HG03442 (cell line): Measurements from ENCODE around the gene ZNF653.

ENCODE experiments used
- ATAC-seq: cut with Tn5 transposase; IDR thresholded peaks from one replicate; pipeline ENCODE4 v1.9.1; 2021; ENCODE audit warnings: mild to moderate bottlenecking, moderate library complexity; ENCODE audit not compliant: unreplicated experiment

Gene ZNF653

DNA sequence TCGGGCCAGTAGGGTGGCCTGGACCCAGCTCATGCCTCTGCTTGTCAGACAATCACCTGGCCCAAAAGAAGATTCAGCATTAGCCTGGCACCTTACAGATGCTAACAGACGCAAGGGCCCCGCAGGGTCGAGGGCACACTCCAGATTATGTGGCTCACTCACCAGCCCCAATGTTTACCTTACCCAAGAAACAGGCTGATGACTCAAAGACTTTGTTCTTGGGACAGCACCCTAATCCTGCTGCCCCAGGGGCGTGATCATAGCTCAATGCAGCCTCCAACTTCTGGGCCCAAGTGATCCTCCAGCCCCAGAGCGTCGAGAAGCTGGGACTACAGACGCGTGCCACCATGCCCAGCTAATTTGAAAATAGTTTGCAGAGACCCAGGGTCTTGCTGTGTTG, 13.5 kb upstream of the ZNF653 start:
- ATAC-seq: no peak

DNA sequence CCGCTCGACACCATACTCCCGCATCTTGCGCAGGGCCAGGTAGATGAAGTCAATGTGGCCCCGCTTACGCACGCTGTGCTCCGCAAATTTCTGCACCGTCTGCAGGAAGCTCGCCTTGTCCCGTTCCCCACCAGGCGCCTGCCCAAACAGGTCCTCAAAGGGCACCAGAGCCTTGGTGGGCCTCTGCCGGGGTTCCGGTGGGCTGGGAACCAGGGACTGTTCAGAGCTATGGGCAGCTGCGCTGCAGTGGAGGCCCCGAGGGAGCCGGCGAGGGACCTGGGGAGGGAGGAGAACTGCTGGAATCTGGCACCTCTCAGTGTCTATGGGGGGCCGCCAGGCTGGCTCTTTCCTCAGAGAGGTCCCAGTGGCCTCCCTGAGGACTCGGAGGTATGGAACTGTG, 8.3 kb upstream of the ZNF653 start:
- ATAC-seq: no peak

DNA sequence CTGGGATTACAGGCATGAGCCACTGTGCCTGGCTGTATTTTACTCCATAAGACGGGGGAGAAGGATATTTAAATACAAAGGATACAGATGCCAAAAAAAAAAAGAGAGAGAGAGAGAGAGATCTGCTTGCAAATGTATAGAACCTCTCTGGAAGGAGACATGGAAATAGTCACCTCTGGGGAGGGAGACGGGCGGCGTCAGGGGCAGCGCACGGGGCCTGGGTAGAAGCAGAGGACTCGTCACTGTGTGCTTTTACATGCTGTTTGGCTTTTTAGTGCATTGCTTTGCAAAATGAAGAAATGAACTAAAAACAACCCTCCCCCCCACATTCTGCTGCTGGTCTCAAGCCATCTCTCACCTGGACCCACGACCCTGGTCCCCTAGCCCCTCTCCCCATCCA, 4.8 kb upstream of the ZNF653 start:
- no peak for ATAC-seq

DNA sequence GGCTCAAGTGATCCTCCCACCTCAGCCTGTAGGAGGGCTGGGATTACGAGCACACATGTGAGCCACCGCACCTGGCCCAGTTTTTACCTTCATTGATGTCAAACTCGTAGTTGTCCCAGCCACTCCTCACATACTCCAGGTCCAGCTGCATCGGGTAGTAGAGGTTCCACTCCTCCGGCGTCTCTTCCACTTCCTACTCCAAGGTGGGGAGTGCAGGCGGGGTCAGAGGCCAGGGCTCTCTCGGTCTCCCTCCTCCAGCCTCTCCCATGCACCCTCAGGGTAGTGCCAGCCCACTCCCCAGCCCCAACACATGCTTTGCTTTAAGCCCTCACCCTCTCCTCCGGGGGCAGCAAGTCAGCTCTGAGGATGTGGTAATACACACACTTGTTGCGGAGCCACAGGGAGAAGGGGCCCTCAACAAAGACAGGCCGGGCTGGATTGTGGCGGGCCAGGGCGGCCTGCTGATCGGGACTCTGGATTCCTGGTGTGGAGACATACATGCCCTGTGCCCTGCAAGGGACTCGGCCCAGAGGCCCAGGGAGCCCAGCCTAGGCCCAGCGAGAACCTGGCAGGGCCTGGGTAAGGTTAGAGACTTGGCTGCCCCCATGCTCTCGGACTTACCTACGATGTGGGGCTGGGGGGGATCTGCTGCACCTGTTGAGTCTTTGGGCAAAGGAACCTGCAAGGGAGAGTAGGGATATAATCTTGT, 1.9 kb upstream of the ZNF653 start:
- no peak for ATAC-seq

DNA sequence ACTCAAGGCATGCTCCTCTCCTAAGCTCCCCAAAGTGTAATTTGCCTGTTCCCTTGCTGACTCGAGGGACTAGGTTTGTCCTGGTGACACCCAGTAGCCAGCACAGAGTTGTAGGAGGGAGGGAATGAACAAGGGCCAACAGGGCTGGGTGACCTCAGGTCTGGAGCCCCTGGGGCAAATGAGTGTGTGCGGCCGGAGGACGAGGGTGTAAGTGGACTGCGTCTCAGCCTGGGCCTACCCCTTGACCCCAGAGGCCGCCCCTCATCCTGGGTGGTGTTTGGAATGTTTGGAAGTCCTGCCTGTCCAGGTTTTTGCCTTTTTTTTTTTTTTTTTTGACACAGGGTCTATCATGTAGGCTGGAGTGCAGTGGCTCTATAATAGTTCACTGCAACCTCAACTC, 1.3 kb upstream of the ZNF653 start:
- ATAC-seq: no peak

DNA sequence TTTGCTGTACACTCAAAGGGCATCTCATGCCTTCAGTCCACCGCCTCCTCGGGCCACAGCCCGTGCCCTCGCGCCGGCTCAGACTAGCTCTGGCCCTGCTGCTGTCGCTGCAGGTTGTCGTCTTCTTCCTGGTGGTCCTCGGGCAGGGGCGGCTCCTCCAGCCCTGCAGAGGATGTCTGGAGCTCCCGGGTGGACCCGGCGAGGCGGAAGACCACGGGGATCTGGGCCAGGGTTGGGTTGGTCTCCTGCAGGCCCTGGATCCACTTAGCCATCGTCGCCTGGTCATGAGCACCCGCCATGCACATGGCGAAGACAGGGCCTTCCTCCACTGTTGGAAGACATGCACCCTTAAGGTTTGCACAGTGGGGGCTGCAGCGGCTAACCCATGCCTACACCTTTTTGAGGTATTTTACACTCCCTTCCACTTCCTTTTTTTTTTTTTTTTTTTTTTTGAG, 489 bp upstream of the ZNF653 start:
- peak; percentile 25 for ATAC-seq

DNA sequence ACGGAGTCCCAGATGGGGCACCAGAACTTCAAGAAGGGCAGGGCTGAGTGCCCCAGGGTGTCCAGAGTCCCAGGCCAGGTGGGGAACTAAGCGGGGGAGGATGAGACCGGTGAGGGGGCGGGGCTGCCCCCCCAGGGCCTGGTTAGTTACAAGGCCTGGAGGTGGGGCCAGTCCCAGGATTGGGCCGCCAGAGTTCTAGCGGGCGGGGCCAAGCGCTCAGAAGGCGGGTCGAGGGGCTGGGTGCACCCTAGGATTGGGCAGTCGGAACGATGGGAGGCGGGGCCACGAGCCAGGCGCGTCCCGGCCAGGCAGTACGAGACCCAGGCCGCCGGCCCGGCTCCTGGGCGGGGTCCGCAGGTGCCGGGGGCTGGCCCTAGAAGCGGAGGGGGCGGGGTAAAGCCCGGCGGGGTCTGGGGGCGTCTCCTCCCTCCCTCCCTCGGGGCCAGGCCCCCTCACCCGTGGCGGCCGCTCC, 571 bp downstream of the ZNF653 start:
- ATAC-seq: peak; percentile 84

DNA sequence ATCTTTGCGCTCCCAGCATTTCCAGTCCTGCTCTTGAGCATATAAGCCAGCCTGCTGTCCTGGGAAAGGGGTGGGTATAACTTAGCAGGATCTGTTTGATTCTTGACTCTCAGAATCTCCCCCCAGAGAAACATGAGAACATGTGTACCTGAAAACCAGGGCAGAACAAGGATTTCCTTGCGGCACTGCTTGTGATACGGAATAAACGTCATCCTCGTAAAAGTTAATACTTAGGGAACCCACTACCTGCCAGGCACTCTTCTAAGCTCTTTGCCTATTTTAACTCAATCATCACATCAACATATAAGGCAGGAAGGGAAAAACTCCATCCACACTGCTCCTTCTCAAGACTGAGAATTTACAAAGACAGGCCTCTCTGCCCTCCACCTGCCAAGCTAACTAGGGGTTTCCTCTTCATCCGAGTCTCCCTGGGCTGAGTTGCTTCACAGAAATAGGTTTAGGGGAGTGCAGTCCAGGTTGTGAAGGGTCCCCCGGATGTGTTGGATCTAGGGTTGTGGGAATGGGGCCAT, 1.1 kb downstream of the ZNF653 start:
- ATAC-seq: no peak

DNA sequence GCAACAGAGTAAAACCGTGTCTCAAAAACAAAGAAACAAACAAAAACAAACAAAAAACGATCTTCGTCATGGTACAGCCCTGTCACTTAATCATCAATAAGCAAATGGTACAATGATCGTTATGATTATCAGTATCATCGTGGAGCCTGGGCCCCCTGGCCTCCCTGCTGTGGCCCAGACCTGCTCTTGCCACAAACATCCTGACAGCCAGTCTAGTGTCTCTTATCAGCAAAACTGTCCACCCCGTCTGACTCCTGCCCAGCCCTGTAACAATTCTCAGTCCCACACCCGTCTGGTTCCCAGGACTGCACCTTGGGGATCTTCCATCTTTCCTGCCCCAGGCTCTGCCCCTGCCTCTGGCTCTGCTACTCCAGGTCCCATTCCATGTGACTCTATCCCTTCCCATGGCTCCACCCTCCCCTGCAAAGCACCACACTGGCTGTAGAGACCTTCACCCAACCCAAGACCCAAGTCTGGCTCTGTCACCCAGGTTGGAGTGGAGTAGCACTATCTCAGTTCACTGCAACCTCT, 5.7 kb downstream of the ZNF653 start:
- ATAC-seq: no peak

DNA sequence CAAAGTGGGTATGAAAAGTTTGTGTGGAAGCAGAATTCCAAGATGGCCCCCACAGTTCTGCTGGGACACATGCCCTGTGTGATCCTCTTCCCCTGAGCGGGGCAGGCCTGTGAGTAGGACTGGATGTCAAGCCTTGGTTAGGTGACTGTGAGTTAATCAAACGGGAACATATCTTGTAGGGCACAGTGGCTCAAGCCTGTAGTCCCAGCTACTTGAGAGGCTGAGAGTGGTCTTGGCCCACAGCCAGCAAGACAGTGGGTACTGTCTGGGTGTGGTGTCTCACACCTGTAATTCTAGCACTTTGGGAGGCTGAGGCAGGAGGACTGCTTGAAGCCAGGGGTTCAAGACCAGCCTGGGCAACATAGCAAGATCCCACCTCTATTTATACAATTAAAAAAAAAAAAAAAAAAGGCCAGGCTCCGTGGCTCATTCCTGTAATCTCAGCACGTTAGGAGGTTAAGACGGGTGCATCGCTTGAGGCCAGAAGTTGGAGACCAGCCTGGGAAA, 6.4 kb downstream of the ZNF653 start:
- no peak for ATAC-seq

DNA sequence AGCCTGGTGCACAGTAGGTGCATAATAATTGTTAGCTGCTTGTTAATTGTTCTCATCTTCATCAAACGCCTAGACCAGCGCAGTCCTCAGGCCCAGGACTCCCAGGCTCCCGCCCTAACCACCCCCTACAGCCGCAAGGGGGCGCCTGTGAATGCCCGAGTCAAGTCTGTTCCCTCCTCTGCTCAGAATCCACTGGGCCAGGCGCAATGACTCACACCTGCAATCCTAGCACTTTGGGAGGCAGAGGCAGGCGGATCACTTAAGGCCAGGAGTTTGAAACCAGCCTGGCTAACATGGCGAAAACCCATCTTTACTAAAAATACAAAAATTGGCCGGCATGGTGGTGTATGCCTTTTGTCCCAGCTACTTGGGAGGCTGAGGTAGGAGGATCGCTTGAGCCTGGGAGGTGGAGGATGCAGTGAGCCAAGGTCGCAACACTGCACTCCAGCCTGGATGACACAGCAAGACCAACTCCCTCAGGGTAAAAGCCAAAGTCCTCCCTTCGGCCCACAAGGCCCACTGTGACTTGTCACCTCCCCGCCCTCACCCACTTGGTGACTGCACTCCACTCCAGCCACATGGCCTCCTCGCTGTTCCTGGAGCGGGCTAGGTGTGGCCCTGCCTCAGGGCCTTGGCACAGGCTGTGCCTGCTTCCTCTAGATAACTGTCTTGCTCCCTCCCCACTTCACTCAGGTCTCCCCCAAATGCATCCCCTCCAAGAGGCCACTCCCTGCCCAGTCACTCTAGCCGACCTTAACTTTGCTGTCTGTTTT, 9.1 kb downstream of the ZNF653 start:
- ATAC-seq: no peak

DNA sequence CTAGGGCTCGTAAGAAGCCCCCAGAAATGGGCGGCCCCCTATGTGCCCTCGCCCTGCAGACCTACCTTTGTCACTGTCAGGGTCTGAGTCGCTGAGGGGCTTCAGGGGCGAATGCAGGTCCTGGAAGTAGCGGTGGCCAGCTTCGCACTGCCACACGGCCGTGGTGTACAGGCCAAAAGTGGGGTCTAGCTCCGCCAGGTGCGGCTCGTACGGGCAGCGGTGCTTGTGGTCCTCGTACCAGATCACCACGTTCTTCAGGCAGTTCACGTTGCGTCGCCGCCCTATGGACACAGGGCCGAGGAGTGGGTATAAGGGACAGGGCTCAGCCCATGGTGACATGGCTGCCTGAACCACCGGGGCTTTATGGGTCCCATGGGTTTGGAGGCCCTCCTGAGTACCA, 9.8 kb downstream of the ZNF653 start:
- no peak for ATAC-seq

DNA sequence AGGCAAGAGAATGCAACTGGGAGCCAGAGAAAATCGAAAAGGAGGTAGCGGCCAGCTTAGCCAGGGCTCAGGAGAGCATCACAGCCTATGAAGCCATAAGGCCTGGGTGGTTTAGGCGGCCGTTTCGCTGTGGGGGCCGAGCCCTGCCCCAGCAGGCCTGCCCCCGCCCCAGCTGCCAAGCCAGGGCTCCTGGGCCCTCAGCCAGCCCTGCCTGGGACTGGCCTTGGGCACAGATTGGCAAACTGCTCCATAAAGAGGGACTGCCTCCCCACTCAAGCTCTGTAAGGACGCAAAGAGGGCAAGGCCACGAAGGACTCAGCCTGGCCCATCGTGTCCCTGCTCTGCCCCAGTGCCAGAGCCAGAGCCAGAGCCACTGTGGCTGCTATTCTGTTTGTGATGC, 10.2 kb downstream of the ZNF653 start:
- no peak for ATAC-seq

DNA sequence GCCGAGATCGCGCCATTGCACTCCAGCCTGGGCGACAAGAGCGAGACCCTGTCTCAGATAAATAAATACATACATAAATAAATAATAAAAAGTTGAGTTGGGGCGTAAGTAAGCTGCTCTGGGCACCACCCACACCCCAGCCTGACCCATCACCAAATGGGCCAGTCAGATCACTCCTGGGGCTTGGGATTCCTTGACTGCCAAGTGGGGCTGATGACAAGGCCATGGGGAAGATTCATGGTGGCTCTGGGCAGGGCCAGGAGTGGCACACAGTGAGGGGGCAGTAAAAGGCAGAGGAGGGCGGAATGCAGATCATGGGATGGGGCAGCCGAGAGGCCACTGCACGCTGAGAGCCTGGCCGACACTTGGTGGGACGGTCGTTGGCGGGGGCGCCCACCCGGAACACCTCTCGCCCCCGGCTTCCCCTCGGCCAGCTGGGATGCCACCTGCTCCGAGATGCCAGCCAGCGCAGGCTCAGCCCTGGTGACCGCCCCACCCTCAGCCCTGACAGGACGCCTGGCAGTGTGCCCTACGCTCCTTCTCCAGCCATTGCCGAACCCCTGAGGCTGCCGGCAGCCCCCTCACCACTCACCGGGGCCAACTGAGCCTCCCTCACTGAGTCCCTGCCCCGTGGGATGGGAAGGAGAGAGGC, 10.9 kb downstream of the ZNF653 start:
- no peak for ATAC-seq

DNA sequence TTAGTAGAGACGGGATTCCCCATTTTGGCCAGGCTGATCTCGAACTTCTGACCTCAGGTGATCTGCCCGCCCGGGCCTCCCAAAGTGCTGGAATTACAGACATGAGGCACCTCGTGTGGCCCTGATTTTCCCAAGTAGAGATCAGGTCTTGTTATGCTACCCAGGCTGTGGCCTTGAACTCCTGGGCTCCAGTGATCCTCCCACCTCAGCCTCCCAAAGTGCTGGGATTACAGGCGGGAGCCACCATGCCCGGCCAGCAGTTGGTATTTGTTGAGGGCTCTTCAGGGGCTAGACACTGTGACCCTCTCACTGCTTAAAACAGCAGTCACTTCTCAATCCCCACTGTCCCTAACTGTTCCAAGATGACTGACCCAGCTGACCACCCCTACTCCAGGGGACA, 16.3 kb downstream of the ZNF653 start:
- no peak for ATAC-seq

DNA sequence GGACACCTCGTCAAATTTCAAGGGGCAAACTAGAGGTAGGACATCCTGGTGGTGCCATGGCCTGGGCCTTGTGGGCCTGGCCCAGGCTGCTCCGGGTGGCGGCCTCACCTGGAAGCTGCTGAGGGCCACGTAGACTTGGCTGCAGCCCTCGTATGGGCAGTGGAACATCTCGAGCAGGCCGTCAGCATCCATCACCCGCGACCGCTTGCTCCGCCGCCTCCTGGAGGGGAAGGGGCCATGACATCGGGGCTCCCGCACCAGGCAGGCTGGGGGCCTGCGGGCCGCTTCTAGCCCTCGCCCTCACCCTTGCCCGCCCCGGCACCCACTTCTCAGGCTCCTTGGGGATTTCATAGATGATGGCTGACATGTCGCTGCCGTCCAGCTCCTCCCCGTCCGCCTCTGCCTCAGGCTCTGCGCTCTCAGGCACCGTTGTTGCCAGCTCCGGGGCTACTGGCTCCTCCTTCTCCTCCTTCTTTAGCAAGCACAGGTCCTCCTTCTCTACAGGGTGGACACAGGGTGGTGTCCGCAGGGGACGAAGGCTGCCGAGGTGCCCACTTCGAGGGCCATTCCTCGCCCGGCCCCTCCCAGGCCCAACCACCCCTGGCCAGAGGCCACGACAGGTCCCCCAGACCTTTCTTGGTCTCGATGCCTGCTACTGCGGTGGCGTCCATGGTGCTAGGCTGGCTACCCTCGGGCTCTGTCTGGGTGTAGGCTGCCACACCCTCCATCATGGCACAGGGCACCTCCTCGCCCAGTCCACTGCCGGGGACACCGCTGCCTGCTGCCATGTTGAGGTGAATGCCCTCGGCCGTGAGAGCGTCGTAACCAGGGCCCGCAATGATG, 18.8 kb downstream of the ZNF653 start:
- no peak for ATAC-seq

DNA sequence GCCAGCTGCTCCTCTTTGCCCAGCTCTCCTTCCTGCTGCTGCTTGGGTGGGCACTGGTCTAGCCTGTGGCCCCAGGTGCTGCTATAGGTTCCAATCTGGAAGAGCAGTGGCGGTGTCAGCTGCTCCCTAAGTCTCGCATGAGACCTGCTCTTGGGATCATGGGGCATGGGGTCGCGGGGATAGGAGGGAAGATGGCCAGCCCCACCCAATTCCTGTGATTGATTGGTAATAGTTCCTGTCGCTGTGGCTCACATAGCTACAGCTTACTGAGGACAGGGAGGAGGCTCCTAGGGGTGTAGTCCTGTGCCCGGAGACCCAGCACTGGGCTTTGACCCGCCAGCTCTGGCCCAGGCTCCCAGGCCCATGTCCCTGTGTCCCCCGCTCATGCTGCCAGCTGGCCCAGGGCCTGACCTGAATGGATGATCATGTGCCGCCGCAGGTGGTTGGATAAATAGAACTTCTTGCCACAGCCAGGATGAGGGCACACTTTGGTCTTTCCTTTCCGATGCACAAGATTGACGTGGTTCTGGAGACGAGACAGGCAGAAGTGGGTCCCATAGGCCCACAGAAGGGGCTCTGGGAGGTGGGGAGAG, 20.3 kb downstream of the ZNF653 start:
- no peak for ATAC-seq

DNA sequence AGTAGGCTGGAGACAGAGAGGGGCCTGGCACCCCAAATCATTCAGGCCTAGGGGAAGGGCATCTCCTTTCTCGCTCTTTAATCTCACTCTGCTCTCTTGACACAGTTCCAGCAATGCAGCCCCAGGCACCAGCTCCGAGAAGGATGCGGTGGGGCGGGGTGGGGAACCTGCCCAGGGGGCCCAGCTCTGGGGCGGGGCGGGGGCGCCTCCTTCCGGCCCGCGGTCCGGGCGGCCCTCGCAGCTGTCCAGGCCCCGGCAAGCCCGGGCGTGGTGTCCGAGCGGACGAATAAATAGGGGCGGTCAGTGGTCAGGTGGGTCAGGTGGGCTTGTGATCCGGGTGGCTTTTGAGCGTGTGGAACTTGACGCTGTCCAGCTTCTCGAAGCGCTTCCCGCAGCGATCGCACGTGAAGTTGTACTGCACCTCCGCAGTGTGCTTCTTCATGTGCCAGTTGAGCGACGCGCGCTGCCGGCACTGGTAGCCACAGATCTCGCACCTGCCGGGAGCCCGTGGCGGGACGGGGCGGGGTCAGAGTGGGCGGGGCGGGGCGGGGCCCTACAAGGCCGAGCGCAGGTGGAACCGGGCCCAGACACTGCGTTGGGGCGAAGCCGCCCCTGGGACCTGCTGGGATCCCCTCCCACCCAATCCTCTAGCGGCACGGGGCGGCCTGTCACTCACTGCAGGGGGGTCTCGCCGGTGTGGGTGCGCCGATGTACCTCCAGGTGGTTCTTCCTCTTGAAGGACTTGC, 22.1 kb downstream of the ZNF653 start:
- no peak for ATAC-seq

DNA sequence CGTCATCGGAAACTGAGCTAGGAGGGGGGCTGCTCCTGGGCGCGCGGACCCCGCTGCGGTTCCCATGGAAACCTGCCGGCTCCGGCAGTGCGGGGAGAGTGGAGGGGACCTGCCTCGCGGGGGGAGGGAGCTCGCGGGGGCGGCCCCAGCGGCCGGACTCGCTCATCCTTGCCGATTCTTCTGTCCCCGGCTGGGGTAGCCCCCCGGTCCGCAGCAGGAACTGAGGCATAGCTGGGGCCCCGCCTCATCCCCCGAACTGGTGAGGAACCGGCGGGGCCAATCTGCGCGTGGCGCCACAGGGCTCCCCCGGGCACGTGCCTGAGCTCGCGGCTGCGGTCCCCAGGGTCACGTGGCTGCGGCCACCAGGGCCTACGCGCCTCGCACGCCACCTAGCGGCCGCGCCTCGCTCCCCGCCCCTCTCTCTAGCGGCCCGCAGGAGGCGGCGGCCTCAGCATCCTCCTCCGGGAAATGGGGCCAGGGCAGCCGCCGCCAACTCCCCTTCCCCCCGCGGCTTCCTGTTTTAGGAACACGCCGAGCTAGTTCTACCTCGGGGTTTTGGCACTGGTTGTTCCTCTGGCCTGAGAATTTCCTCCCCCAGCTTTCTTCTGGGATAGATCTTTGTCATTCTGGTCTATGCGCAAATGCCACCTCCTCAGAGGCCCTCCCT, 23.1 kb downstream of the ZNF653 start:
- peak; percentile 55 for ATAC-seq
